Measurements from ENCODE around the gene CFAP58. TPM values are rescaled to one million over a fixed set of nuclear protein-coding genes. Genes with fewer than 3 reads are reported as not detected.
A peak's percentile ranks its signal among the peaks of the same experiment; 100 is the strongest.

The CFAP58 gene
- total RNA-seq, 1 experiment from 2014 or later, result 0.63 TPM

DNA sequence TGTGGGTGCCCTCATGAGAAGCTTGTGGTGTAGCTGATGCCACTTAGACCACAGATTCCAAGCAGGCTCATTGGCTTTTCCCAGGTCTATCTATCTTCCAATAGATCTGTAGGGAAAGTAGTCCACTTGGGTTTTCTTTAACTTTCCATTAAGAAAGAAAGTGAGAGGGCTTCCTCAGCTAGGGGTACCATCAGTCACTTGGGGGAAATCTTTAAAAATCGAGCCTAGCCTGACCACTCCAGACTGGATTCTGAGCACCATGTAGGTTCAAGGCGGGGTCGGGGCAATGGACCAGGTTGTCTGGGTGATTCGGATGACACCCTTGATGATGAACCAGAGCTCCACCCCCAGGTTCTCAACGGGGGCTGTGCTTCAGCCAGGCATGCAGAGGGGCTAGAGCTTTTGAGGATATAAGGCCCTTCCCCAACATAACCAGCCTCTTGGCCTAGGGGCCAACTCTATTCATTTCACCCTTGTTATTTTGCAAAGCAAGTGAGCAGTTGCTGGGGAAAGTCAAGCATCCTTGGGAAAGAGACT, 42.4 kb upstream of the CFAP58 start:
- Histone ChIP-seq H2BK12ac (ENCODE audit: insufficient read length, low read depth, low read length) (no peak overlapping the region), H3K4me1 (ENCODE audit: insufficient read depth, low read length) (no peaks in the 10 kb centered on the region), H2BK120ac (ENCODE audit: low read depth, low read length, poor library complexity, severe bottlenecking) (no peak overlapping the region), H4K8ac (replicated peaks; ENCODE audit: insufficient read length, low read depth, low read length) (no peak overlapping the region), H3K27ac (ENCODE audit: insufficient read length, low read depth, low read length) (no peak overlapping the region), H4K5ac (ENCODE audit: insufficient read length, low read depth, low read length) (no peak overlapping the region), H3T11ph (ENCODE audit: low read length) (no peak overlapping the region), H4K91ac (ENCODE audit: insufficient read length, low read depth, low read length) (no peak overlapping the region), H4K20me1 (ENCODE audit: control insufficient read depth, insufficient read depth, insufficient read length) (no peaks in the 10 kb centered on the region), H2BK20ac (ENCODE audit: low read depth, low read length, poor library complexity, severe bottlenecking) (no peak overlapping the region), H3K9me3 (ENCODE audit: control insufficient read depth, low read depth, low read length) (no peaks in the 10 kb centered on the region), H3K9ac (ENCODE audit: extremely low read depth, insufficient read length, low read length) (no peak overlapping the region), H3K14ac (ENCODE audit: insufficient read depth, low read length) (no peak overlapping the region), H3K79me2 (ENCODE audit: insufficient read depth, low read length) (no peaks in the 10 kb centered on the region; the same call in 1 of the 2 replicates), H3K79me1 (ENCODE audit: insufficient read depth, low read depth, low read length, poor library complexity, severe bottlenecking) (no peaks in the 10 kb centered on the region), H3K18ac (ENCODE audit: insufficient read length, low read depth, low read length) (no peak overlapping the region), H2BK15ac (ENCODE audit: low read depth, low read length) (no peak overlapping the region), H2AFZ (ENCODE audit: low read length) (no peak overlapping the region), H3K23ac (ENCODE audit: insufficient read length, low read depth, low read length) (no peak overlapping the region), H3K27me3 (ENCODE audit: insufficient read depth, low read length) (no peaks in the 10 kb centered on the region), H3K4ac (ENCODE audit: low read depth, low read length) (no peak overlapping the region), H3K4me2 (ENCODE audit: insufficient read depth, insufficient read length, low read length) (no peak overlapping the region), H2AK5ac (ENCODE audit: insufficient read length, low read length) (no peak overlapping the region), H3K56ac (ENCODE audit: insufficient read length, low read depth, low read length) (no peak overlapping the region), H3K23me2 (ENCODE audit: insufficient read length, low read depth, low read length, poor library complexity, severe bottlenecking) (no peaks in the 10 kb centered on the region), H2BK5ac (ENCODE audit: insufficient read length, low read length) (no peak overlapping the region)
- Mint-ChIP-seq H3K4me3 (no peak overlapping the region), H3K27me3 (ENCODE audit: low read depth) (no peaks in the 10 kb centered on the region), H3K9me3 (no peaks in the 10 kb centered on the region), H3K27ac (peak overlapping the region in 1 of 3 experiments; percentile 93; a peak in 1 of 7 replicates), H3K4me1 (peaks cover 9% of the 10 kb centered on the region in 2 experiments), H3K36me3 (ENCODE audit: insufficient read depth in 1 of 3, low read depth in 3 of 3) (peaks cover 23 to 43% (median 39%) of the 10 kb centered on the region in 3 experiments; a peak in 6 of 7 replicates)
- TF ChIP-seq CTCF (conservative IDR thresholded peaks at IDR 0.05), result no peak
- no peak for DNase-seq
- no CpG with 5 or more reads among the region's 5 CpGs for WGBS (ENCODE audit: extremely low coverage, insufficient read length, low lambda C conversion rate)
